Lower leg skin (tissue), 3 donors: ENCODE results near the gene NFASC.

ENCODE experiments used
- CTCF ChIP-seq, 3 donors: fragments of 450-650 bp; IDR thresholded peaks; one replicate each; pipeline ENCODE4 v1.5.1; 2016; ENCODE audit warnings: antibody characterized with exemption in 3 of 3, mild to moderate bottlenecking in 3 of 3, moderate library complexity in 2 of 3
- POLR2A ChIP-seq, 2 donors: fragments of 450-650 bp; IDR thresholded peaks; one replicate each; pipeline ENCODE4 v1.6.1; 2016 to 2017; ENCODE audit warnings: antibody characterized with exemption in 2 of 2, mild to moderate bottlenecking in 1 of 2, moderate library complexity in 1 of 2

DNA sequence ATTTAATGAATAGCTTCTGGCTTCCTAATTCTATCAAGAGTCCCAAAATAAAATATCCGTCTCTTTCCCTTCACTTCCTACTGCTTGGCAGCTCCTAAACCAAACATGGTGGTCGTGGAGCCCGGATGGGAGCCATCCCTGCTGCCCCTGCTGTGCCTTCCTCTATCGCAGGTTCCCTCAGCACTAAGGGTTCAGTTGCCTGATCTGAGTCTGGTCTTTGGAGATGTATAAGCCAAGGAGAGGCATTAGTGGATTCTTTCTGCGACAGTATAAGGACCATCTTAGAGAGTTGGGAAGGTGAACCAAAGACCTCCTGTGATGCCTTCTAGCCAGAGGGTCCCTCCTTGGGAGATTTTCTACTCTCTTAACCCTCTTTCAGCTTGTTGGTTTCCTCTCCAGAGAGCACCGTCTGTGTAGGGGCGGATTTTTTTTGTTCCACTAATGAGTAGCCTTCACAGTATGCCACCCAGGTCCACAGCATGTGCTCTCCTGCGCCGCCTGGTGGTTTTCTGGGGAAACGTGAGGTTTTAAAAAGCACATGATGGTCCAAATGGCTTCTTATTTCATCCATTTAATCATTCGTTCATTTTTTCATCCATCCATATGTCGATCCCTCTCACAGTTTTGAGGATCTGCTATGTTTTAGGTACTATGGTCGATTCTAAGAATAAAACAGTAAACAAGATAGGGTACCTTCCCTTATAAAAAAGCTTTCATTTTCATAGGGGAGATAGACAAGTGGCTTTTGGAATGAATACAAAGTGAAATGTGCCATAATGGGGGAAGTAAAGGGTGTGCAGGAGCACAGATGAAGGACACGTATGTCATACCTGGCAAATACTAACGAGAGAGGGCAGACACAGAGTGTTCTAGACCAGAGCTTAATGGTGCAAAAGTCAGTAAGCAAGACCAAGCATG is 71.0 kb downstream of the NFASC start:
- TF ChIP-seq CTCF (IDR thresholded peaks at IDR 0.05) (no peak), POLR2A (IDR thresholded peaks at IDR 0.05) (no peak)
